Middle frontal gyrus (tissue), 1 donor: Measurements from ENCODE around the gene CCSER1.
"Not testable (repeated sequence)": the region's sequence is repeated elsewhere in the genome, so short reads cannot be mapped to it uniquely, and the experiment has no call there.

Experiments used
- DNase-seq: peaks from one replicate; pipeline ENCODE4 v3.0.0-alpha.2; 2015; ENCODE audit warnings: low spot score; ENCODE audit errors: extremely low spot score

Gene CCSER1

GRCh38 chr4:90643156-90643555, 516.0 kb downstream of the CCSER1 start:
- DNase-seq: no peak

- DNase-seq: no peak
These were observed 521.1 kb downstream of the CCSER1 start for GRCh38 chr4:90648311-90648710.

DNA sequence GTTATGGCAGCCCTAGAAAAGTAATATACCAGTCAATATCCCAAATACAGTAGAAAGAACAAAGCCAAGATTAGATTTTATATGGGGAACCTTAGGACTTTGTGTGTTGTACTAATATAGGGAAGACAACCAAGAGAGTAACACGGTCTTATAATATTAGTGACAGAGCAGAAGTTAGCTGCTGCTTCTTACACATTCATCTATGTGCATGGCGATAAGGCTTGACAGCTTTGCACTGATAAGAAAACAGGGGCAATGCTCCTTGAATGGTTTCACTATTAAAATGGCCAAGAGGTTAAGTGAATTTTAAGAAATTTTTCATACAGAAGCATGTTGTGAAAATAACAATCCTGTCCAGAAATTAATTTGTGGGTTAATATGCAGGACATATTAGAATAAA, 521.6 kb downstream of the CCSER1 start:
- no peak for DNase-seq

DNA sequence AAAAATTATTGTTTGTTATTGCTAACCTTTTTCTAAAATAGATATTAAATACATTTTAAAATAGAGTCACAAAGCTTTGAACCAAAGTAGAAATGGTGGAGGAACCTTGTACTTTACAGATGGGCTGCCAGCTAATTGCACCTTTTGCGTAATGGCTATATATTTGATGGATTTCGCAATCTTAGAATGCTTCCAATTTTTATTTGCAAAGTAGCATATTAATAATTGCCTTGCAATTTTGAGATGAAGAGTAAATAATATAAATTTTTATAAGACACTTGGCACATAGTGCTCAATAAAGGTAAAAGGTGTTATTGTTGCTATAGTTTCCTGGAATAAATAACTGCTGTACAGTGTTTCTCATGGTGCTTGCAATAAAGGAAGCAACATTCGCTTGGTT, 533.5 kb downstream of the CCSER1 start:
- DNase-seq: no peak

GRCh38 chr4:90670183-90670582, 543.0 kb downstream of the CCSER1 start:
- DNase-seq: no peak

DNA sequence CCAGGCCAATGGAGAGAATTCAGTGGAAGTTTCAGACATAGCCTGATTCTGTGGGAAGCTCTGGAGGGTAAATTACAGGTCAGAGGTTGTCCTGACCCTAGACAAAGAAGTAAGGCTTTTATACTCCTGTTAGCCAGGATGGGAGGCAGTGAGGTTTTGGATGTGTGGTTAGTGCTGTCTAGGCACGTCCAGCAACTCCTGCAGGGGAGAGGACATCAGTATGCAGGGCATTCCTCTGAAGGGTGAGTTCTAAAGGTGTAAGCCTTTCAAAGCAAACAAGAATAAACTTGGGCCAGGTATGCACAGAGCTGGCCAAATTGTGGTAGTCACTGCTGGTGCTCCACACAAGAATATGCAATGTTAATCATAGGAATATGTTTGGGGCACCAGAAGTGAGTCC, 562.5 kb downstream of the CCSER1 start:
- DNase-seq: no peak

- DNase-seq: no peak
These were observed 568.2 kb downstream of the CCSER1 start for GRCh38 chr4:90695411-90695810.

DNA sequence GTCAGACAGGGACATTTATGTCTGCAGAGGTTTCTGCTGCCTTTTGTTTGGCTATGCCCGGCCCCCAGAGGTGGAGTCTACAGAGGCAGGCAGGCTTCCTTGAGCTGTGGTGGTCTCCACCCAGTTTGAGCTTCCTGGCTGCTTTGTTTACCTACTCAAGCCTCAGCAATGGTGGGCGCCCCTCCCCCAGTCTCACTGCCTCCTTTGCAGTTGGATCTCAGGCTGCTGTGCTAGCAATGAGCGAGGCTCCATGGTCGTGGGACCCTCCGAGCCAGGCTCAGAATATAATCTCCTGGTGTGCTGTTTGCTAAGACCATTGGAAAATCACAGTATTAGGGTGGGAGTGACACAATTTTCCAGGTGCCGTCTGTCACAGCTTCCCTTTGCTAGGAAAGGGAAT, 578.3 kb downstream of the CCSER1 start:
- not testable (repeated sequence) for DNase-seq

DNA sequence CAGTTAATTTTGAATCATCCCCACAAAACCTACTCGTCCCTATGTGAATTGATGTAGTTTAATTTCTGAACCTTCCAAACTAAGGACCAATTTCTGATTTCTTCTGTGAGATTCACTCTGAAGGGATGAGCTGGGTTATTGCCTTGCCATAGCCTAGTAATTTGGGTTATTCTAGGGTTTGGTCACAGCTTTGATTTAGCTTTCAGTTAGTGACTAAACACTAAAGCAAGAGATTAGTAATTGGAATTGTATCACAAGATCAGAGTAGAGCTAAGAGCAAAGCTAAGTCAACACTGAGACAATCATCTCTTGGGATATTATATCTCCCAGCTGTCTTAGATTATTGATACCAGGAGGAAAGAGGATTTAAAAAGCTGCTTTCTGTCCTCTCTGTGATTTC, 588.0 kb downstream of the CCSER1 start:
- DNase-seq: no peak

DNA sequence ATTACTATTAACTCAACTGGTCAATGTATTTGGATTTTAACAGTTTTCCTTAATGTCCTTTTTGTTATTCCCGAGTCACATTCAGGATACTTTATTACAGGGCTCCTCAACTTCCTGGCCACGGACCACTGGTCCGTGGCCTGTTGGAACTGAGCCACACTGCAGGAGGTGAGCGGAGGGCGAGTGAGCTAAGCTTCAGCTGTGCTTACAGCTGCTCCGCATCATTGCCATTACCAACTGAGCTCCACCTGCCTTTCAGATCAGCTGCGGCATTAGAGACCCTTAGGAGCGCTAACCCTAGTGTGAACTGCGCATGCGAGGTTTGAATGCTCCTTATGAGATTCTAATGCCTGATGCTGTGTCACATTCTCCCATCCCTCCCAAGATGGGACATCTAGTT, 591.7 kb downstream of the CCSER1 start:
- DNase-seq: no peak

GRCh38 chr4:90727938-90728337, 600.7 kb downstream of the CCSER1 start:
- no peak for DNase-seq

DNA sequence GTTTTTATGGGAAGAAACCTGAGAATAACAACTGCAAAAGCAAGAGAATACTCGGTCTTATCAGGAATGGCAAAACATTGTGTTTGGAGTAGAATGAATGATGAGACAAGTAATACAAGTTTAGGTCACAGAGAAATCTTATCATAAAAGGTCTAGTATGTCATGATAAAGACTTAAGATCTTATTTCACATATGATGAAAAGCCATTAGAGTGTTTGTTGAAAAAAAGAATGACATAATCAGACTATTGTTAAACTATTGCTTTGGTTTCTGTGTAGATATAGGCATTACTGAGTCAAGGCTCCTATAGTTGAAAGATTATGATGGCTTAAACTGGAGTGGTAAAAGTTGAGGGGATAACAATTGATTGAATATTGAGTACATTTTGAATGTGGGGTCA, 603.6 kb downstream of the CCSER1 start:
- no peak for DNase-seq

- no peak for DNase-seq
These were observed 606.0 kb downstream of the CCSER1 start for GRCh38 chr4:90733211-90733610.

GRCh38 chr4:90745176-90745575, 618.0 kb downstream of the CCSER1 start:
- DNase-seq: no peak

GRCh38 chr4:90753068-90753467, 625.9 kb downstream of the CCSER1 start:
- DNase-seq: no peak

DNA sequence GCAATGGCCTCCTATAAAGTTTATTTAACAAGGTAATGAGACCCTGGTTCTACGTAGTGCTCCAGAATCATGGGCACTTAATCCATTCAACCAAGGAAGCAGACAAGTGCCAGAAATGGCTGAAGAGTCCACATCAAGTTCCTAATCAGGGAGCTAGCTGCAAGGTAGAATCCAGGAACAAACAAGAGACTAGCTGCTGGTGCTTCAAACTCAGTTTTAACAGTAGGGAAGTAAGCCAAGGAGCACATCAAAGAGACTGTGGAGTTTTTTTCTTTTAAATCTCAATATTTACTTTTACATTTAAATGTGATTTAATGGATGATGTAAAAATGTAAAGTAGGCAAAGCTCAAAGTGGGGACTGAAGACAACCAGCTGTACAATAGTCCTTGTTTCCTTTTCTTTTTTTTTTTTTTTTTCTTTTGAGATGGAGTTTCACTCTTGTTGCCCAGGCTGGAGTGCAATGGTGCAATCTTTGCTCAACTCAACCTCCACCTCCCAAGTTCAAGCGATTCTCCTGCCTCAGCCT, 630.4 kb downstream of the CCSER1 start:
- DNase-seq: no peak

DNA sequence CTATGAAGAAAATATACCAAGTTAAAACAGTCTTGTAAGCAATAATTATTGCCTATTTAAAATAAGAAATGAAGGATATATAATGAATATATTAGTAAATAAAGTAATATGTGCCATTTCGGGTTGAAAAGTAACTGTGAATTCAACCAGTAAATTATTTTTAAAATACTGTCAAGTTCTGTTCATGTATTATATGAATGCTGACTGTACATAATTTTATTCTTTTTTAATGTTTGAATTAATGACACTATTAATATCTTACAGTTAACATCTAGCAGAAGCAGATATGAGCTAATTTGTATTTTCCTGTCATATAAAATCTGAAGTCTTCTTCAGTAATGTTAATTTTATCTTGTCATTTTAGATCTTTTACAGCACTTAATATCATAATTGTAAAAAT, 632.9 kb downstream of the CCSER1 start:
- DNase-seq: no peak

DNA sequence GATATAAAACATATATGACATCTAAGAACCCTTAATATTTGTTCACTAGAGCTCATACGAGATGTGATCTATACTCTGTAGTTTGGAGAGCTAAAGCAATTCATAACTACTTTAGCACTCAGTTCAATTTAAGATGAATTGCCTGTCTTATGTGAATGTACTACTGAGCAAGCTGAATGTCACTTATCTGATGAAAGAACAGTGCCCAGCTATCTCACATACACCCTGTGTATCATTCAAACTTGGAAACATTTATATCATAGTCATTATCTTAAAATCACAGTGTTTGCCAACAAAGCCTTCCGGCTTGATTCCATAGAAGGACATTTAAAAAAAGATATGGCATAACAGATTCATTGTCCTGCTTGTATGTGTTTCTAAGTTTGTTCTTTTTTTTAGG, 639.6 kb downstream of the CCSER1 start:
- no peak for DNase-seq

- DNase-seq: no peak
These were observed 642.1 kb downstream of the CCSER1 start for GRCh38 chr4:90769251-90769650.

DNA sequence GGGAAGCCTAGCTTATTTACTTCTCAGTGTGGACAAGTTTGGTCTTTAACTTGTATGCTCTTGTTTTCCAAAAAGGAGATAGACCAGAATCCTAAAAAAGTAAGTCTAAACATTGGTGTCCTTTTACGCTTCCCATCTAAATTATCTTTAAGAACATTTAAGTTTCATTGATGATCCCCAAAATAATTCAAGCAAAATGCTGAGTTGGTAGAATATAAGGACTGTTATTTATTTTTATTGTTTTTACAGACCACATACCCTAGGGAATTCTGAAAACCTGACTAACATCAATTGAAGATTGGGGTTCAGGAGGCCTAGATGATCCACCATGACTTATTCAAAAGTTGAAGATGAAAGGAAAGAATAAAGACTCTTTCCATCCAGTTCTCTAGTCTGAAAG, 653.0 kb downstream of the CCSER1 start:
- no peak for DNase-seq

DNA sequence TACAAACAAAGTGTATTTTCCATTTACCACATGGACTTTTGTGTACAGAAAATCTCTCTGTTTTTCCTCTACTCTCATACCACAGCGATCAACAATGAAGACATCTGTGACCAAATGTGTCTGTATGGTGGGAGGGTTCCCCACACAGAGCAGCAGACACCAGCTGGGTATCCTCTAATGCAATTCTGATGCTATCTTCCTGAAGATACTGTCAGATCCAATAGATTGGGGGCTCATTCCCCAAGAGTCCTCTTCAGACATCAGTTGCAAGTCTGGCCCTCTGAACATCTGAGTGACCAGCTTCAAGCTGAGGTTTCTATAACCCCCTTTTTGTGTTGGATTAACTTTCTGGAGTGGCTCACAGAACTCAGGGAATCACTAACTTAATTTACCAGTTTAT, 659.4 kb downstream of the CCSER1 start:
- DNase-seq: no peak

GRCh38 chr4:90792696-90793095, 665.5 kb downstream of the CCSER1 start:
- DNase-seq: no peak

- no peak for DNase-seq
These were observed 671.8 kb downstream of the CCSER1 start for GRCh38 chr4:90798948-90799347.

DNA sequence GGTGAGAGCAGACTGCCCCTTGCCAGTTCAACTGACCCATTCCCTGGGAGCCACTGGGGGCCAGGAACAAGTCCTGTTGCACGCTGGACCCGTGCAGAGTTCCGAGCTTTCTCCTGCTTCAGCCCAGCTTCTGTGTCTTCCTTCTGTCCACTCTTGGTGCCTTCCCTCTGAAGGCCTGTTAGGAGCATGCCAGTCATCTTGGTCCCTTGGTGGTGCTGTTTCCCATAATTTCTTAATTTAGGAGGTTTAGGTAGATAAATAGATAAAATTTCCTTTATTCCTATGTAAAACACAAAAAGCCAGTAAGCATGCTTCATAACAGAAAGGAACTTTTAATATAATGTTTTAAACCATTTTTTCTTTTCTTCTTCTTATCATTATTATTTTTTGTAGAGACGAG, 672.7 kb downstream of the CCSER1 start:
- DNase-seq: no peak
